ENCODE data around the gene SH2D7. TPM values are rescaled to one million over a fixed set of nuclear protein-coding genes. Genes with fewer than 3 reads are reported as not detected.

SH2D7 gene
- total RNA-seq, 1 donor, result not detected

- DNase-seq (ENCODE audit: low read depth in 2 of 3, low spot score in 2 of 3), result no peak
Observed at GRCh38 chr15:78101423-78102105, 9.2 kb downstream of the SH2D7 start.

GRCh38 chr15:78102211-78102610 lies 9.8 kb downstream of the SH2D7 start:
- DNase-seq (ENCODE audit: low read depth in 2 of 3, low spot score in 2 of 3), result no peak

GRCh38 chr15:78102741-78103140 lies 10.4 kb downstream of the SH2D7 start:
- no peak for DNase-seq (ENCODE audit: low read depth in 2 of 3, low spot score in 2 of 3)

- peak in 2 of 3 donors; percentile 39 to 74 for DNase-seq (ENCODE audit: low read depth in 2 of 3, low spot score in 2 of 3)
Observed at GRCh38 chr15:78103406-78104118, 11.2 kb downstream of the SH2D7 start.

- no peak for DNase-seq (ENCODE audit: low read depth in 2 of 3, low spot score in 2 of 3)
Observed at GRCh38 chr15:78104119-78104479, 11.7 kb downstream of the SH2D7 start.

- no peak for DNase-seq (ENCODE audit: low read depth in 2 of 3, low spot score in 2 of 3)
Observed at GRCh38 chr15:78104566-78105475, 12.5 kb downstream of the SH2D7 start.

- DNase-seq (ENCODE audit: low read depth in 2 of 3, low spot score in 2 of 3), result no peak
Observed at GRCh38 chr15:78105476-78106241, 13.3 kb downstream of the SH2D7 start.

GRCh38 chr15:78107471-78107870 lies 15.1 kb downstream of the SH2D7 start:
- no peak for DNase-seq (ENCODE audit: low read depth in 2 of 3, low spot score in 2 of 3)

- peak; percentile 62 to 96 (median 92) for DNase-seq (ENCODE audit: low read depth in 2 of 3, low spot score in 2 of 3)
Observed at GRCh38 chr15:78108300-78109084, 16.1 kb downstream of the SH2D7 start.

- no peak for DNase-seq (ENCODE audit: low read depth in 2 of 3, low spot score in 2 of 3)
Observed at GRCh38 chr15:78109156-78109555, 16.8 kb downstream of the SH2D7 start.

- no peak for DNase-seq (ENCODE audit: low read depth in 2 of 3, low spot score in 2 of 3)
Observed at GRCh38 chr15:78110096-78110495, 17.7 kb downstream of the SH2D7 start.

GRCh38 chr15:78110916-78111475 lies 18.6 kb downstream of the SH2D7 start:
- no peak for DNase-seq (ENCODE audit: low read depth in 2 of 3, low spot score in 2 of 3)

GRCh38 chr15:78111788-78112187 lies 19.4 kb downstream of the SH2D7 start:
- DNase-seq (ENCODE audit: low read depth in 2 of 3, low spot score in 2 of 3), result no peak

GRCh38 chr15:78112551-78112950 lies 20.2 kb downstream of the SH2D7 start:
- no peak for DNase-seq (ENCODE audit: low read depth in 2 of 3, low spot score in 2 of 3)

GRCh38 chr15:78120523-78120922 lies 28.2 kb downstream of the SH2D7 start:
- DNase-seq (ENCODE audit: low read depth in 2 of 3, low spot score in 2 of 3), result no peak

GRCh38 chr15:78125267-78125666 lies 32.9 kb downstream of the SH2D7 start:
- no peak for DNase-seq (ENCODE audit: low read depth in 2 of 3, low spot score in 2 of 3)

GRCh38 chr15:78127882-78128281 lies 35.5 kb downstream of the SH2D7 start:
- no peak for DNase-seq (ENCODE audit: low read depth in 2 of 3, low spot score in 2 of 3)

- DNase-seq (ENCODE audit: low read depth in 2 of 3, low spot score in 2 of 3), result no peak
Observed at GRCh38 chr15:78129077-78129750, 36.9 kb downstream of the SH2D7 start.

GRCh38 chr15:78129751-78130287 lies 37.5 kb downstream of the SH2D7 start:
- DNase-seq (ENCODE audit: low read depth in 2 of 3, low spot score in 2 of 3), result no peak

Measured in hematopoietic multipotent progenitor cell (in vitro differentiated cells).